DND-41 (cell line): ENCODE measurements around the gene GPR55.

ENCODE experiments used
- ATAC-seq: fragments of 200-7000 bp; cut with Tn5 transposase; 3 replicates; pipeline ENCODE4 v1.9.1; 2021; ENCODE audit warnings: low read depth; ENCODE audit not compliant: insufficient read depth
- DNase-seq: peaks from one replicate; pipeline ENCODE4 v3.0.0-alpha.2; 2020
- H2AFZ ChIP-seq: 2 replicates; pipeline ENCODE4 v1.6.0; 2012; ENCODE audit warnings: low read depth, low read length
- H3K27ac ChIP-seq: 2 replicates; pipeline ENCODE4 v1.5.1; 2012; ENCODE audit warnings: low read length, inconsistent platforms
- H3K27me3 ChIP-seq: fragments of 200-600 bp; sonication (generic); 2 replicates; pipeline ENCODE4 v1.6.0; 2012; ENCODE audit warnings: low read length, mild to moderate bottlenecking, inconsistent platforms; ENCODE audit not compliant: insufficient read depth, poor library complexity
- H3K36me3 ChIP-seq: 2 replicates; pipeline ENCODE4 v1.5.1; 2012; ENCODE audit warnings: low read length, inconsistent platforms; ENCODE audit not compliant: insufficient read depth
- H3K4me1 ChIP-seq: 2 replicates; pipeline ENCODE4 v1.5.1; 2012; ENCODE audit warnings: mild to moderate bottlenecking, low read length; ENCODE audit not compliant: insufficient read depth
- H3K4me2 ChIP-seq: 2 replicates; pipeline ENCODE4 v1.6.0; 2012; ENCODE audit warnings: mild to moderate bottlenecking, moderate library complexity, low read length, inconsistent platforms; ENCODE audit not compliant: insufficient read depth
- H3K4me3 ChIP-seq, 2 experiments: fragments of 200-600 bp in 1 of 2; shearing (Covaris generic) in 1 of 2; 2 replicates each; pipeline ENCODE4 v1.5.1; 2012 to 2016; ENCODE audit warnings: inconsistent platforms in 2 of 2, low read length in 2 of 2, mild to moderate bottlenecking in 2 of 2, low read depth in 1 of 2, moderate library complexity in 1 of 2
- H3K79me2 ChIP-seq: 2 replicates; pipeline ENCODE4 v1.6.0; 2012; ENCODE audit warnings: low read length, inconsistent platforms; ENCODE audit not compliant: insufficient read depth
- H3K9ac ChIP-seq: 2 replicates; pipeline ENCODE4 v1.6.0; 2012; ENCODE audit warnings: low read depth, mild to moderate bottlenecking, inconsistent platforms, low read length, moderate library complexity
- H3K9me3 ChIP-seq: 2 replicates; pipeline ENCODE4 v1.5.1; 2012; ENCODE audit warnings: low read length, moderate library complexity, mild to moderate bottlenecking, inconsistent platforms; ENCODE audit not compliant: insufficient read depth, severe bottlenecking
- H4K20me1 ChIP-seq: 2 replicates; pipeline ENCODE4 v1.6.0; 2012; ENCODE audit warnings: low read length; ENCODE audit not compliant: insufficient read depth
- EZH2 ChIP-seq: IDR thresholded peaks from 3 replicates; pipeline ENCODE4 v1.6.1; 2012; ENCODE audit warnings: borderline replicate concordance, low read depth, mild to moderate bottlenecking, moderate library complexity, low read length, inconsistent platforms; ENCODE audit not compliant: severe bottlenecking
- TF ChIP-seq, protein P1 (sequence below): IDR thresholded peaks from 2 replicates; pipeline ENCODE4 v1.5.1; 2012; ENCODE audit warnings: borderline replicate concordance, low read length, moderate library complexity, mild to moderate bottlenecking; ENCODE audit not compliant: poor library complexity, severe bottlenecking; ENCODE audit errors: extremely low read depth

The GPR55 gene

DNA sequence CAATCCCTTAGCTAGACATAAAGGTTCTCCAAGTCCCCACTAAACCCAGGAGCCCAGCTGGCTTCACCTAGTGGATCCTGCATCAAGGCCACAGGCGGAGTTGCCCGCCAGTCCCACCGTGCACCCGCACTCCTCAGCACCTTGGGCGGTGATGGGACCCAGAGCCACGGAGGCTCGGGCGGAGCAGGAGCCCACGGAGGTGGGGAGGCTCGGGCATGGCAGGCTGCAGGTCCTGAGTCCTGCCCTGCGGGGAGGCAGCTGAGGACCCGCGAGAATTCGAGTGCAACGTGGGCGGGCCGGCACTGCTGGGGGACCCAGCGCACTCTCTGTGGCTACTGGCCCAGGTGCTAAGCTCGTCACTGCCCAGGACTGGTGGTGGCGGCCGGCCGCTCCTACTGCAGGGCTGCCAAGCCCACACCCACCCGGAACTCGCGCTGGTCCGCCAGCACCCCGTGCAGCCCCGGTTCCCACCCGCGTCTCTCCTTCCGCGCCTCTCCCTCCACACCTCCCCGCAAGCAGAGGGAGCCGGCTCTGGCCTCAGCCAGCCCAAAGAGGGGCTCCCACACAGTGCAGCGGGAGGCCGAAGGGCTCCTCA is 39.2 kb upstream of the GPR55 start:
- Histone ChIP-seq H4K20me1 (no peaks in the 10 kb centered on the region), H3K9ac (no peak overlapping the region), H3K9me3 (no peaks in the 10 kb centered on the region), H3K4me3 (no peak overlapping the region), H3K4me1 (no peaks in the 10 kb centered on the region), H3K36me3 (no peaks in the 10 kb centered on the region), H3K4me2 (no peak overlapping the region), H3K27me3 (peaks cover 9% of the 10 kb centered on the region), H2AFZ (no peak overlapping the region), H3K79me2 (no peaks in the 10 kb centered on the region), H3K27ac (no peak overlapping the region)
- ATAC-seq, result no peak
- no peak for TF ChIP-seq EZH2
- TF ChIP-seq, protein P1, sequence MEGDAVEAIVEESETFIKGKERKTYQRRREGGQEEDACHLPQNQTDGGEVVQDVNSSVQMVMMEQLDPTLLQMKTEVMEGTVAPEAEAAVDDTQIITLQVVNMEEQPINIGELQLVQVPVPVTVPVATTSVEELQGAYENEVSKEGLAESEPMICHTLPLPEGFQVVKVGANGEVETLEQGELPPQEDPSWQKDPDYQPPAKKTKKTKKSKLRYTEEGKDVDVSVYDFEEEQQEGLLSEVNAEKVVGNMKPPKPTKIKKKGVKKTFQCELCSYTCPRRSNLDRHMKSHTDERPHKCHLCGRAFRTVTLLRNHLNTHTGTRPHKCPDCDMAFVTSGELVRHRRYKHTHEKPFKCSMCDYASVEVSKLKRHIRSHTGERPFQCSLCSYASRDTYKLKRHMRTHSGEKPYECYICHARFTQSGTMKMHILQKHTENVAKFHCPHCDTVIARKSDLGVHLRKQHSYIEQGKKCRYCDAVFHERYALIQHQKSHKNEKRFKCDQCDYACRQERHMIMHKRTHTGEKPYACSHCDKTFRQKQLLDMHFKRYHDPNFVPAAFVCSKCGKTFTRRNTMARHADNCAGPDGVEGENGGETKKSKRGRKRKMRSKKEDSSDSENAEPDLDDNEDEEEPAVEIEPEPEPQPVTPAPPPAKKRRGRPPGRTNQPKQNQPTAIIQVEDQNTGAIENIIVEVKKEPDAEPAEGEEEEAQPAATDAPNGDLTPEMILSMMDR, result no peak
- DNase-seq, result no peak

GRCh38 chr2:230961091-230961491 is 36.0 kb upstream of the GPR55 start:
- no peaks in the 10 kb centered on the region for H3K79me2 ChIP-seq
- no peak overlapping the region for H3K4me3 ChIP-seq
- peaks cover 24% of the 10 kb centered on the region for H3K27me3 ChIP-seq
- no peak for DNase-seq
- no peaks in the 10 kb centered on the region for H4K20me1 ChIP-seq
- no peaks in the 10 kb centered on the region for H3K9me3 ChIP-seq
- H3K9ac ChIP-seq, result no peak overlapping the region
- H3K36me3 ChIP-seq, result no peaks in the 10 kb centered on the region
- H3K4me2 ChIP-seq, result no peak overlapping the region
- H2AFZ ChIP-seq, result no peak overlapping the region
- H3K4me1 ChIP-seq, result no peaks in the 10 kb centered on the region
- no peak for ATAC-seq
- TF ChIP-seq EZH2, result no peak
- TF ChIP-seq, protein P1, result no peak
- no peak overlapping the region for H3K27ac ChIP-seq

DNA sequence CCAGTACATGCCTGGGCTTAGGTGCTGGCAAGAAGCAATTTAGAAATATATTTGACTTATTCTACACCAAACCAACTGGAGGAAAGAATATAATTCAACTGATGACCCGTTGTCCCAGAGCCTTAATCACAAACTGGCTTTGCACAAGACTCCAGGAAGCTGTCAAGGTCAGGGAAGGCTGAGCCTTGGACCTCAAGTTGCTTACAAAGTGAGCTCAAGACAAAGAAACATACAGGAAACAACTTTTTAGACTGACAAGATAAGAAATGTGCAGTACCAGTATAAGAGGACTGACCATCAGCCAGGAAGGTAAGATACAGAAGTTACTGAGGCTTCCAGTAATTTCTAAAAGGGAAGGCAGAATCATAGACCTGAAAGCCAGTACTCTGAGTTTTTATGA is 35.0 kb upstream of the GPR55 start:
- TF ChIP-seq, protein P1, result no peak
- TF ChIP-seq EZH2, result no peak
- Histone ChIP-seq H3K9me3 (no peaks in the 10 kb centered on the region), H3K36me3 (no peaks in the 10 kb centered on the region), H3K79me2 (no peaks in the 10 kb centered on the region), H3K4me1 (no peaks in the 10 kb centered on the region), H3K27ac (no peak overlapping the region), H3K4me3 (no peak overlapping the region), H2AFZ (no peak overlapping the region), H3K27me3 (peaks cover 28% of the 10 kb centered on the region), H3K9ac (no peak overlapping the region), H4K20me1 (no peaks in the 10 kb centered on the region), H3K4me2 (no peak overlapping the region)
- DNase-seq, result no peak
- no peak for ATAC-seq
